ENCODE measurements around the gene STX5. TPM values are rescaled to one million over a fixed set of nuclear protein-coding genes. Genes with fewer than 3 reads are reported as not detected.

STX5 gene
- total and polyA plus RNA-seq, 9 of the 15 experiments (the other 6 are each of a cell fraction or from before 2014, with no cell fraction given) = 2.8 to 28.6 (median 23.7) TPM

GRCh38 chr11:62855571-62856332 is 23.9 kb upstream of the STX5 start (continued):
- TF ChIP-seq ARID3A (IDR thresholded peaks at IDR 0.05; ENCODE audit: borderline replicate concordance, low read depth, low read length) (no peak; the same call in 1 of the 2 replicates), CXXC5 (CRISPR knock-in tag; IDR thresholded peaks at IDR 0.05) (peak; percentile 81), SIRT6 (IDR thresholded peaks at IDR 0.05; ENCODE audit: low read depth, low read length) (no peak), CC2D1A (IDR thresholded peaks at IDR 0.05) (no peak; the same call in none of the 2 replicates), NCOA2 (IDR thresholded peaks at IDR 0.05; ENCODE audit: partially characterized antibody in 2 of 2) (no peak), ZNF316 (IDR thresholded peaks at IDR 0.05) (peak; percentile 15; the same call in 1 of the 2 replicates), NFE2 (IDR thresholded peaks at IDR 0.05; ENCODE audit: low read depth) (peak; percentile 16; the same call in 1 of the 2 replicates)
- TF ChIP-seq, protein P1, sequence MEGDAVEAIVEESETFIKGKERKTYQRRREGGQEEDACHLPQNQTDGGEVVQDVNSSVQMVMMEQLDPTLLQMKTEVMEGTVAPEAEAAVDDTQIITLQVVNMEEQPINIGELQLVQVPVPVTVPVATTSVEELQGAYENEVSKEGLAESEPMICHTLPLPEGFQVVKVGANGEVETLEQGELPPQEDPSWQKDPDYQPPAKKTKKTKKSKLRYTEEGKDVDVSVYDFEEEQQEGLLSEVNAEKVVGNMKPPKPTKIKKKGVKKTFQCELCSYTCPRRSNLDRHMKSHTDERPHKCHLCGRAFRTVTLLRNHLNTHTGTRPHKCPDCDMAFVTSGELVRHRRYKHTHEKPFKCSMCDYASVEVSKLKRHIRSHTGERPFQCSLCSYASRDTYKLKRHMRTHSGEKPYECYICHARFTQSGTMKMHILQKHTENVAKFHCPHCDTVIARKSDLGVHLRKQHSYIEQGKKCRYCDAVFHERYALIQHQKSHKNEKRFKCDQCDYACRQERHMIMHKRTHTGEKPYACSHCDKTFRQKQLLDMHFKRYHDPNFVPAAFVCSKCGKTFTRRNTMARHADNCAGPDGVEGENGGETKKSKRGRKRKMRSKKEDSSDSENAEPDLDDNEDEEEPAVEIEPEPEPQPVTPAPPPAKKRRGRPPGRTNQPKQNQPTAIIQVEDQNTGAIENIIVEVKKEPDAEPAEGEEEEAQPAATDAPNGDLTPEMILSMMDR (IDR thresholded peaks at IDR 0.05 in 2 of 3, conservative IDR thresholded peaks at IDR 0.05 in 1 of 3; ENCODE audit: insufficient read depth in 2 of 3, low read depth in 1 of 3, low read length in 3 of 3) = no peak
- TF ChIP-seq, protein P2, sequence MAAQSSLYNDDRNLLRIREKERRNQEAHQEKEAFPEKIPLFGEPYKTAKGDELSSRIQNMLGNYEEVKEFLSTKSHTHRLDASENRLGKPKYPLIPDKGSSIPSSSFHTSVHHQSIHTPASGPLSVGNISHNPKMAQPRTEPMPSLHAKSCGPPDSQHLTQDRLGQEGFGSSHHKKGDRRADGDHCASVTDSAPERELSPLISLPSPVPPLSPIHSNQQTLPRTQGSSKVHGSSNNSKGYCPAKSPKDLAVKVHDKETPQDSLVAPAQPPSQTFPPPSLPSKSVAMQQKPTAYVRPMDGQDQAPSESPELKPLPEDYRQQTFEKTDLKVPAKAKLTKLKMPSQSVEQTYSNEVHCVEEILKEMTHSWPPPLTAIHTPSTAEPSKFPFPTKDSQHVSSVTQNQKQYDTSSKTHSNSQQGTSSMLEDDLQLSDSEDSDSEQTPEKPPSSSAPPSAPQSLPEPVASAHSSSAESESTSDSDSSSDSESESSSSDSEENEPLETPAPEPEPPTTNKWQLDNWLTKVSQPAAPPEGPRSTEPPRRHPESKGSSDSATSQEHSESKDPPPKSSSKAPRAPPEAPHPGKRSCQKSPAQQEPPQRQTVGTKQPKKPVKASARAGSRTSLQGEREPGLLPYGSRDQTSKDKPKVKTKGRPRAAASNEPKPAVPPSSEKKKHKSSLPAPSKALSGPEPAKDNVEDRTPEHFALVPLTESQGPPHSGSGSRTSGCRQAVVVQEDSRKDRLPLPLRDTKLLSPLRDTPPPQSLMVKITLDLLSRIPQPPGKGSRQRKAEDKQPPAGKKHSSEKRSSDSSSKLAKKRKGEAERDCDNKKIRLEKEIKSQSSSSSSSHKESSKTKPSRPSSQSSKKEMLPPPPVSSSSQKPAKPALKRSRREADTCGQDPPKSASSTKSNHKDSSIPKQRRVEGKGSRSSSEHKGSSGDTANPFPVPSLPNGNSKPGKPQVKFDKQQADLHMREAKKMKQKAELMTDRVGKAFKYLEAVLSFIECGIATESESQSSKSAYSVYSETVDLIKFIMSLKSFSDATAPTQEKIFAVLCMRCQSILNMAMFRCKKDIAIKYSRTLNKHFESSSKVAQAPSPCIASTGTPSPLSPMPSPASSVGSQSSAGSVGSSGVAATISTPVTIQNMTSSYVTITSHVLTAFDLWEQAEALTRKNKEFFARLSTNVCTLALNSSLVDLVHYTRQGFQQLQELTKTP (IDR thresholded peaks at IDR 0.05; ENCODE audit: low read depth in 1 of 2, partially characterized antibody in 2 of 2) = peak; percentile 92 to 96
- TF ChIP-seq, protein P3, sequence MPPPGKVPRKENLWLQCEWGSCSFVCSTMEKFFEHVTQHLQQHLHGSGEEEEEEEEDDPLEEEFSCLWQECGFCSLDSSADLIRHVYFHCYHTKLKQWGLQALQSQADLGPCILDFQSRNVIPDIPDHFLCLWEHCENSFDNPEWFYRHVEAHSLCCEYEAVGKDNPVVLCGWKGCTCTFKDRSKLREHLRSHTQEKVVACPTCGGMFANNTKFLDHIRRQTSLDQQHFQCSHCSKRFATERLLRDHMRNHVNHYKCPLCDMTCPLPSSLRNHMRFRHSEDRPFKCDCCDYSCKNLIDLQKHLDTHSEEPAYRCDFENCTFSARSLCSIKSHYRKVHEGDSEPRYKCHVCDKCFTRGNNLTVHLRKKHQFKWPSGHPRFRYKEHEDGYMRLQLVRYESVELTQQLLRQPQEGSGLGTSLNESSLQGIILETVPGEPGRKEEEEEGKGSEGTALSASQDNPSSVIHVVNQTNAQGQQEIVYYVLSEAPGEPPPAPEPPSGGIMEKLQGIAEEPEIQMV (tag; conservative IDR thresholded peaks at IDR 0.05; ENCODE audit: low read depth) = no peak
- TF ChIP-seq, protein P4, sequence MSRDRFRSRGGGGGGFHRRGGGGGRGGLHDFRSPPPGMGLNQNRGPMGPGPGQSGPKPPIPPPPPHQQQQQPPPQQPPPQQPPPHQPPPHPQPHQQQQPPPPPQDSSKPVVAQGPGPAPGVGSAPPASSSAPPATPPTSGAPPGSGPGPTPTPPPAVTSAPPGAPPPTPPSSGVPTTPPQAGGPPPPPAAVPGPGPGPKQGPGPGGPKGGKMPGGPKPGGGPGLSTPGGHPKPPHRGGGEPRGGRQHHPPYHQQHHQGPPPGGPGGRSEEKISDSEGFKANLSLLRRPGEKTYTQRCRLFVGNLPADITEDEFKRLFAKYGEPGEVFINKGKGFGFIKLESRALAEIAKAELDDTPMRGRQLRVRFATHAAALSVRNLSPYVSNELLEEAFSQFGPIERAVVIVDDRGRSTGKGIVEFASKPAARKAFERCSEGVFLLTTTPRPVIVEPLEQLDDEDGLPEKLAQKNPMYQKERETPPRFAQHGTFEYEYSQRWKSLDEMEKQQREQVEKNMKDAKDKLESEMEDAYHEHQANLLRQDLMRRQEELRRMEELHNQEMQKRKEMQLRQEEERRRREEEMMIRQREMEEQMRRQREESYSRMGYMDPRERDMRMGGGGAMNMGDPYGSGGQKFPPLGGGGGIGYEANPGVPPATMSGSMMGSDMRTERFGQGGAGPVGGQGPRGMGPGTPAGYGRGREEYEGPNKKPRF (IDR thresholded peaks at IDR 0.05; ENCODE audit: low read depth, low read length) = no peak

Data from K562 (cell line).